Stimulated activated CD8-positive, alpha-beta memory T cell treated with anti-CD3 and anti-CD28 coated beads, Interleukin-7, amount 100 ng/mL, for 24 hours (primary cell): ENCODE measurements around the gene TMEM106C.
"Not testable (repeated sequence)": the region's sequence is repeated elsewhere in the genome, so short reads cannot be mapped to it uniquely, and the experiment has no call there.

Experiments used
- DNase-seq: peaks from one replicate; pipeline ENCODE4 v3.0.0-alpha.2; 2020; ENCODE audit warnings: low read depth

The TMEM106C gene

DNA sequence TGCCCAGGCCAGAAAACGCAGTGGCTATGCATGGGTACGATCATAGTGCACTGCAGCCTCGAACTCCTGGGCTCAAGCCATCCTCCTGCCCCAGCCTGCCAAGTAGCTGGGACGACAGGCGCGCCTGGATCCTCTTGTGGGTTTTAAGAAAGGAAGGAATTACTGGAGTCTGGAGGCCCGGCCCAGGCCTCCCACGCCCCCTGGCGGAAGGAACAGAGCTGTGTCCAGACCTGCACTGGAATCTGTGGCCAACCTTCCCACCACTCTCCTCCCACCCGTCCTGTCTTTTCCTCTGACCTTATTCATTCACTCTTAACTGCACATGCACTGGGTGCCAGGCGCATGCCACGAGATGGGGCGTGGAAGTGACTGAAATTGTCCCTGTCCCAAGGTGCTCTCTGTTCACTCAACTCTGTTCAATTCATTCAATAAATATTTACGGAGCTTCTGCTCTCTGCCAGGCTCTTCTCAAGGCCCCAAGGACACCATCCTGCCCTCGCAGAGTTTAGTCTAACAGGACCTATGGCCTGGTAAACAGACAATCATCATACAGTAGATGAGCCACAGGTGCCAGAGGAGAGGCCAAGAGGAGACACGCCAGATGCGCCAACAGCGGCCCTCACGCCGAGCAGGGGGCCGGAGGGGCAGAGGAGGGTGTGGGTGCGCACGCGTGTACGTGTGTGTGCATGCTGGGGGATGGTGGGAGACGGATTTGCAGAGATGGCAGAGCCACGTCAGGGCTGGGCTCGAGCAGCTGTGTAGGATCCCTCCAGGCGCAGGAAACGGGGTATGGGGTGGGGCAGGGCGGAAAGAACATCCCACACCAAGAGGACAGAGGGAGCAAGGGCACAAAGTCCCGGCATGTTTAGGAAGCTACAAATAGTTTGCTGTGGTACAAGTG, 13.7 kb upstream of the TMEM106C start:
- no peak for DNase-seq

DNA sequence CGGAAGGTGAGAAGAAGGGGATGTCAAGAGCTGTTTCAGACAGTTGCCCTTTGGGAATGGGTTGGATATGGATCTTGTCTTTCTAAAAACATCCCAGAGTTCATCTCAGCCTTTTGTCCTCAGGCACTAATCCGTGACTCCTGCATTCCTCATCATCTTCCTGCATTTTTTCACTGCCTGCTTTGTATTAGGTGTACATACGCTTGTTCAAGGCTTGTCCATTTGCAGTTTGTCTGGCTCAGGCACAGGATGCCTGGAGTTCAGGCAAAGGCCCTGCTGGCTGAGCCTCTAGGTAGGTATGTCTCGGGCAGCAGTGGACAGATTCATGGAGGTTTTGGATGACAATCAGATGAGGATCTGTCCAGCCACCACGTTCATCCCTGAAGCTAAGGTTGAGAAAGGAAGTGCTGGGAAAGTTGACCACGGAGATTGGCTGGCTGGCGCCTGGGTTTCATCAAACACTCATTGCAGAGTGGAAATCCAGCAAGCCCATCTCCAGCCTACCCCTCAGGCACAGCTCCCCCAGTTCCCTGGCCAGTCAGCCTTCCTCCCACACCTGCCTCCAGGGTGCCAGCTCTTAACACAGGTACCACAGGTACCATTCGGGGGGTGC, 12.4 kb upstream of the TMEM106C start:
- no peak for DNase-seq

DNA sequence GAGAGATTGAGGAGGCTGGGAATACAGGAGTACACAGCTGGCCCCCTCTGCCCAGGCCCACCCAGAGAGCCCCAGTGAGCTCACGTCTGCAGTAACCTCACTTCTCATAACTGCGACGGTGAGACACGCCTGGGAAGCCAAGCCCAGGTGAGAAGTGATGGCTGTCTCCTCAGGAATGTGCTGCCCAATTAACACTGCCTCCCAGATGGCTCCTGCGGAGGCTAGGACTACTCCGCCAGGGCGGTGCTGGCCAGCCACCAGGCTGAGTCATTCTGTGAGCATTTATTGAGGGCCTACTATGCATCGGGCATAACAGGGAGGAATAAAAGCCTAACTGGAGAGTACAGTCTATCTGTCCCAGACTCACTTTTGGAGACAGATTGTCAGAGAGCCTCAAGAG, 9.3 kb upstream of the TMEM106C start:
- DNase-seq: no peak

DNA sequence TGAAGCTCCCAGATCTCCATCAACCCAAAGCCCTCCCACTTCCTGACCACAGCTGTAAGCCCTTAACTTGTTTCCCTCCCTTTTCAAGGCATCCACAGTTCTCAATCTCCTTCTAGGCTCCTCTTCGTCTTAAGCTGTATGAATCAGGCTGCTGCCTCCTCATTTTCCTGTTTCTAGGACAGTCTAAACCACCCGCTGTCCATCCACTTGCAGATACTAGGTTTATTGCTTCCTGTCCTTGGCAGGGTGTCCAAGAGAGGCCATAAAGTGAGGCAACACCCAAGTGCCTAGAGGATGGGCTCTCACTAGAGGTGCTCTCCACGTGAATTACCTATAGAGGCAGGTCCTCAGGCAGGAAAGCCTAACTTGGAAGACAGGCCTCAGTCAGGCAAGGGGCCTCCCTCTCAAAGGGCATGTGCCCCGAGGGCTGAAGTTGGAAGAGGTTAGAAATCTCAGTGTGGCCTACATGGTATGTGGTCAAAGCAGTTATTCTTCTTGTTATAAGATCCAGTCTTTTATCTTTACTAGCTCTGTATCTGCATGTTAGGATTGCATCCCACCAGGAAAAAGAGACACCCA, 8.8 kb upstream of the TMEM106C start:
- no peak for DNase-seq

DNA sequence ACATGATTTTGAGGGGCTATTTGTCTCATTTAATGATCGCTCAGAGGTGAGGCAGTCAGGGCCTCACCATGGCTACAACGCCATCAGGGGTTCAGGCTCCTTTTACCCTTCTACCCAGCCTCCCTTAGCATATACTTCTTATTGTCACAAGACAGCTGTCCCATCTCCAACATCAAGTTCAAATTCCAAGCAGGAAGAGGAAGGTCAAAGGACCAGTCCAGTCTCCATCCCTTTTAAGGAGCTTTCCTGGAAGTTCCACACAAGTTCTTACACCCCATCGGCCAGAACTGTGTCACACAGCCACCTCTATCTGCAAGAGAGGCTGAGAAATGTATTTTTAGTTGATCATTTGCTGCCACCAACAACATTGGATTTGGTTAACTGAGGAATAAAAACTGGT, 8.3 kb upstream of the TMEM106C start:
- no peak for DNase-seq

DNA sequence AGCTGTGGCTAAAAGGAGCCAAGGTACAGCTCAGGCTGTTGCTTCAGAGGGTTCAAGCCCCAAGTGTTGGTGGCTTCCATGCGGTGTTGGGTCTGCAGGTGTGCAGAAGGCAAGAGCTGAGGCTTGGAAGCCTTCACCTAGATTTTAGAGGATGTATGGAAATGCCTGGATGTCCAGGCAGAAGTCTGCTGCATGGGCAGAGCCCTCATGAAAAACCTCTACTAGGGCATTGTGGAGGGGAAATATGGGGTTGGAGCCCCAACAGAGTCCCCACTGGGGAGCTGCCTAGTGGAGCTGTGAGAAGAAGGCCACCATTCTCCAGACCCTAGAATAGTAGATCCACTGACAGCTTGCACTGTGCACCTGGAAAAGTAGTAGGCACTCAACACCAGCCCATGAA, 5.7 kb upstream of the TMEM106C start:
- DNase-seq: not testable (repeated sequence)

DNA sequence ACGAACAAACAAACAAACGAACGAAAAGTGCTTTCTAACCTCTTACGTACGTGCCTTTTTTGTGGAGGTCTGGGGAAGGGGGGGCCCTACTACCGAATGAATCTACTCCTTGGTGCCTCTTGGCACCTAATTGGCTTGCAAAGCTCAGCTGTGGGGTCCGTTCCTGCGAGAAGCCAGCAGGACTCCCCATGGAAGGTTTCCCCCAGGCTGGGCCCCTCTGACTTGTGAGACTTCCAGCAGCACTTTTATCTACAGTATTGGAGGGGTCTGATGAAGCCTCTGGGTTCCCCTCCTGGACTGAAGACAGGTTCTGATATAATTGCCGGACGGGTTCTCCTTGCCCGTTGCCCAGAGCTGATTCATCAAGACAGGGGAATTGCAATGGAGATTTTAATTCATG, 1.2 kb upstream of the TMEM106C start:
- no peak for DNase-seq

DNA sequence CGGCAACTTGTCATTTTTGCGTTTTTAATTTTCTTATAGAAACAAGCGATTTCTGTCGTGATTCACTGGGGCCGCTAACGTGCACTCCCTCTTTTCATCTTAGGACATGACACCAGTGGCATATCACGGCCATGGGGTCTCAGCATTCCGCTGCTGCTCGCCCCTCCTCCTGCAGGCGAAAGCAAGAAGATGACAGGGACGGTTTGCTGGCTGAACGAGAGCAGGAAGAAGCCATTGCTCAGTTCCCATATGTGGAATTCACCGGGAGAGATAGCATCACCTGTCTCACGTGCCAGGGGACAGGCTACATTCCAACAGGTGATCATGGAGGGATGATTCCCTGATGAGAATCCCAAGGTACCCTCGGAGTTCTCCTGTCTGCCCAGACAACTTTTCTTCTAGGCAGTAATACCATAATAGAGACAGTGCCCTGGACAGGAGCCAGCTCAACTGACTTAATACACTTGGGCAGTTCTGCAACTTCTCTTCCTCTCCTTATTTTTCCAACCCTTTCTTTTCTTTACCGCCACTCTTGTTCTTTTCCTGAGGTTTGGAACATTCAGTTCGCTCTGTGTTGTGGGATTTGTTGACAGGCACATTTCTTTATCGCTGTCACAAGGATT, 821 bp downstream of the TMEM106C start:
- DNase-seq: no peak

DNA sequence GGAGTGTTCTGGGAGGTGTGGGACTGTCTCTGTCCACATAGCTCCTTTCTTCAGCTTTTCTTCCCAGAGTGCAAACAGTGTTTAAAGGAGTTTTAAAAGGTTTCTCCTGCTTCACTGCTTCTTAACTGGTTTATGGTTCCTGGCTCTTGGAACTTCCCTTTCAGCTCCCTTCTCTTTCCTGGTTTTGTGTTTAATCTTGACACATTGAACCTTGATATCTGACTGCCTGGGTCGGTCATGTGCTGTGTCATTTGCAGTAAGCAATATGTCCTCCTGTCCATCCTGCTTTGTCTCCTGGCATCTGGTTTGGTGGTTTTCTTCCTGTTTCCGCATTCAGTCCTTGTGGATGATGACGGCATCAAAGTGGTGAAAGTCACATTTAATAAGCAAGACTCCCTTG, 2.2 kb downstream of the TMEM106C start:
- DNase-seq: no peak

DNA sequence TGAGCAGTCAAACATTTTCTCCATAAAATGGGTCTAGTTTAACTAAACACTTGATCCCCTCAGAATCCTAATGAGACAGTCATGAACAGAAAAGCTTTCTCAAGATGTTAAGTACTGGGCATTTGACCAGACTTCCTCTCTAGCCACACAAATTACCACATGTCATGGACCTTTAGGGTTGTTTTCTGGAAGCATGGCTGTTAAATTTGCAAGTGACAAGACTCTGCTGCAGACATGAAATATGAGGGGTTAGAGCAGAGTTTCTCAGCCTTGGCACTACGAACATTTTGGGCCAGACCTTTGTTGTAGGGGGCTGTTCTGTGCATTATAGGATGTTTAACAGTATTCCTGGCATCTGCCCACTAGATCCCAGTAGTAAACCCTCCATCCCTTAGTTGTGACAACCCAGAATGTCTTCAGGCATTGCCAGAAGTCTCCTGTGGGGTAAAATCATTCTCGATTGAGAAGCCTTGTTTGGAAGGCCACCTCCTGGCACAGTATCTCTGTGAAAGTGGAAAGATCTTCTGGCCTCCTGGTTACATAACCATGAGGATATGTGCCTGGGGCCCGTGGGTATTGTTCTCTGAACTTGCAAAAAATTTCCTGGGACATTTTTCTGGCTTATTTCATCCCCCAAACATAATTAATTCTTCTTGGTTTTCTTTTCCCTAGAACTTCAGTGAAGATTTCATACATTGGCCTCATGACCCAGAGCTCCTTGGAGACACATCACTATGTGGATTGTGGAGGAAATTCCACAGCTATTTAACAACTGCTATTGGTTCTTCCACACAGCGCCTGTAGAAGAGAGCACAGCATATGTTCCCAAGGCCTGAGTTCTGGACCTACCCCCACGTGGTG, 4.3 kb downstream of the TMEM106C start:
- DNase-seq: no peak

DNA sequence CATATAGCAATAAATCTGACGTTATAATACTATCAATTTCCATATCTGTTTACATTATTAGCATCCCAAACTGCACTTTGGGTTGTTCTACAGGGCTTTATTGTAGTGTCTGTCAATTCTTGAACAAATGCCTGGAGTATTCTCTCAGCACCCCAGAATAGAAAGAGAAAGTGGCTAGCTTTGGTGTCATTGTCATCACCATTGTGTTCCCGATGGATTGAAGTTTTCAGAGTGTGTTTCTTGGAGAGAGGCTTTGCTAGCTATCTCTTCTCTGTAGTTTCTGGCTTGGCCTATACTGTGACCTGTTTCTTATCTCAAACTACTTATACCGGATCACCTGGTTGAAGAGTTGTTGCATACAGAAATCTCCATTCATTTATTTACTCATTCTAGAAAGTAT, 6.4 kb downstream of the TMEM106C start:
- no peak for DNase-seq

DNA sequence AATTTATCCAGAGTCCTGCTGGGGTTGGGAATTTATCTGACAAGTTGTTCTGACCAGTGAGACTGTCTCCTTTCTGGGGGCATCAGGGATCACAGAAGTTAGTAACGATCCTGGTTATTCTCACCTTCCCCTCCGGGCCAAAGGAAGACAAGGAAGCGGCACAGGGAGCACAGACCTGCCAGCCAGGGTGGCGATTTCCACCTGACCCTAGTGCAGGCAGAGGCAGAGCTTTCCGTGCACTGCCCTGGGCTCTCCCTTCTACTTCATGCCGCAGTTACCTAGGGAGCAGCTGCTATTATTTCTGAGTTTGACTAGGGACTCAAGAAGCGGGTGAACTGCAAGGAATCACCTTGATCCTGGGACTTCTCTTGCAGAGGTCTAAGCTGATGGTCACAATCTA, 7.4 kb downstream of the TMEM106C start:
- no peak for DNase-seq

DNA sequence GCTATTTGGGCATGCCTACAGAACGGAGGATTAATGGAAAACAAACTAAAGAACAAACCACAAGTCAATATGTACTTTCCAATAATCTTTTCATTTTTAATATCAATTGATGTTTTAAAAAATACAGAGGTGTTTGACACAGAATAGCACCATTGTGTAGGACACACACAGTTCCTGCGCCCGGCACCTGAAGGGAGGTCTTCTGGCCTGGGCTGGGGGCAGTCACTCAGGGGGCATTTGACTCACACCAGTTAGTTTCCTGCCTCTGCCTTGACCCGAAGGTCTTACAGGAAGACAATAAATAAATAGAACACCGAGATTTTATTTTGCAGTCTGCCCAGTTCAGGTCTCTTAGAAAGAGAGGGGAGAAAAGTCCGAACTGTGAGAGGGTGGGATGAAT, 9.5 kb downstream of the TMEM106C start:
- no peak for DNase-seq

DNA sequence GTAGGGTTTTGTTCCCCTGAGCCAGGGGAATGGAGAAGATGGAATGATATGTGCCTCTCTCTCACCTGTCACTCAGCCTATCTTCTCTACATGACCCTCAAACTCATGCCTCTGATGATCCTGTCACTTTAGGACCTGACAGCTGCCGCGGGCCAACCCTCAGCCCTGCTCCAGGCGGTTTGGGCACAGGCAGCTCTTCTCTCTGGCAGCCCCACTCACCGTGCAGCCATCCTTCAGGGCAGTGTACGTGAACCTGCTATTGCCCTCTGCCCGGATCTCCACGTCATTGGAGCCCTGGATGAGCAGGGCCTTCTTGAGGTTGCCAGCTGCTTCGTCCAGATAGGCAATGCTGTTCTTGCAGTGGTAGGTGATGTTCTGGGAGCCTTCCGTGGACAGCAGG, 10.5 kb downstream of the TMEM106C start:
- DNase-seq: no peak

DNA sequence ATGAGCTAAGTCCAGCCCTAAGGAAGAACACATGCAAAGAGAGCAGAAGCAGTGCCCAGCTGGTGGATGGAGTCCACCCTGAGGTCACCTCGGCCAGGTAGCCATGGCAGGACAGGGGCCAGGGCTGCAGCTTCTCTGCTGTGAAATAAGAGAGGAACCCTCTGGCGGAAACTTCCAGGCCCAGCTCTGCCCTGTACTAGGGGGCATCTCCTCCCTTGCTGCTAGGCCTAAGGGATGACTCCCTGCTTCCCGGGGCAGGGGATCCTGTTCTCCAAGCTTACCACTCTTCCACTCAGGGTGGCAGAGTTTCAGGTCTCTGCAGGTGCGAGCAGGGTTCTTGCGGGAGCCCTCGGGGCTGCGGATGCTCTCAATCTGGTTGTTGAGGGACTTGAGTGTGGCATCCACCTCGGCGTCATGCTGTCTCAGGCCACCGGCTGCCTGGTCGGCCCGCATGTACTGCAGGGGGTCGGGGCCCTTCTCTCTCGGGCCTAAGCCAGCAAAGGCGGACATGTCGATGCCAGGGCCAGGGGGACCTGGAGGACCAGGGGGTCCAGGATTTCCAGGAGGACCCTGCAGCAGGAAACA, 11.7 kb downstream of the TMEM106C start:
- no peak for DNase-seq

DNA sequence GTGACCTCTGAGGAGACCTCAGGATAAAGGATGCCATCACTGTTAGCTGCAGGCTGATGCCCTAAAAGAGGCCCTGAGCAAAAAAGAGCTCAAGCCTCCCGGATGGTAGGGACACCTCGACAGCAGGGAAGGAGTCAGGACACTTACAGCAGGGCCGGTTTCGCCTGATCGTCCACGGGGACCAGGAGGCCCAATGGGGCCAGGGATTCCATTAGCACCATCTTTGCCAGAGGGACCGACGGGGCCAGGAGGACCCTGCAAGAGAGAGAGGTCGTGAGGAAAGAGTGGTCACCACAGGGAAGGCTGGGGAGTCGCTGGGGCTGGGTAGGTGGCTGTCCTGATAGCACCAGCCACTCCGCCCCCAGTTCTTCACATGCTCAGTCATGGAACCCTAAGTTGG, 12.4 kb downstream of the TMEM106C start:
- DNase-seq: no peak

DNA sequence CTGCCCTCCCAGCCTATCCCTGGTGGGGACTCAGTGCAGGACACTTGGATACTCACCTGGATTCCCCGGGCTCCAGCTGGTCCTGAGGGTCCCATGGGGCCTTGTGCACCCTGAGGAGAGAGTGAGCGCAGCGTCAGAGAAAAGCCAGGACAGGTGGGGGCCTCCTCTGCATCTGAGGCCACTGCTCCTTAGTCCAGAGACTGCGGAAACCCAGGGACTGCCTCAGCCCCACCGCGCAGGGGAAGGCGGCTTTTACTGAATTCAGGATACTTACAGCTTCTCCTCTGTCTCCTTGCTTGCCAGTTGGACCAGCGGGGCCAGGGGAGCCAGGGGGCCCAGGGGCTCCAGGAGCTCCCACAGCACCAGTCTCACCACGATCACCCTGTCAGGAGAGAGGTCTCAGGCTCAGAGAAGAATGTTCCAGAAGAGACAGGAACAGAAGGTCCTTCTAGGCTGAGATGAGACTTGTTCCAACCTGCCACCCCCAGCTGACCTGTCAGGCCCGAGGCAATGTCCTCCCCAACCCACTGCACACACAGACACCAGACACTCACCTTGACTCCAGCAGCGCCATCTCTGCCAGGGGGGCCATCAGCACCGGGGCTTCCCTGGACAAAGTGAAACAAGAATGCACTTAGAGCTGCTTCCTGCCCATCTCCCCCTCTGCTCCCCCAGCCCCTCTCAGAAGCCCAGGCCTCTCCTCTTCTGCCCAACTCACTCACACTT, 13.8 kb downstream of the TMEM106C start:
- DNase-seq: no peak

DNA sequence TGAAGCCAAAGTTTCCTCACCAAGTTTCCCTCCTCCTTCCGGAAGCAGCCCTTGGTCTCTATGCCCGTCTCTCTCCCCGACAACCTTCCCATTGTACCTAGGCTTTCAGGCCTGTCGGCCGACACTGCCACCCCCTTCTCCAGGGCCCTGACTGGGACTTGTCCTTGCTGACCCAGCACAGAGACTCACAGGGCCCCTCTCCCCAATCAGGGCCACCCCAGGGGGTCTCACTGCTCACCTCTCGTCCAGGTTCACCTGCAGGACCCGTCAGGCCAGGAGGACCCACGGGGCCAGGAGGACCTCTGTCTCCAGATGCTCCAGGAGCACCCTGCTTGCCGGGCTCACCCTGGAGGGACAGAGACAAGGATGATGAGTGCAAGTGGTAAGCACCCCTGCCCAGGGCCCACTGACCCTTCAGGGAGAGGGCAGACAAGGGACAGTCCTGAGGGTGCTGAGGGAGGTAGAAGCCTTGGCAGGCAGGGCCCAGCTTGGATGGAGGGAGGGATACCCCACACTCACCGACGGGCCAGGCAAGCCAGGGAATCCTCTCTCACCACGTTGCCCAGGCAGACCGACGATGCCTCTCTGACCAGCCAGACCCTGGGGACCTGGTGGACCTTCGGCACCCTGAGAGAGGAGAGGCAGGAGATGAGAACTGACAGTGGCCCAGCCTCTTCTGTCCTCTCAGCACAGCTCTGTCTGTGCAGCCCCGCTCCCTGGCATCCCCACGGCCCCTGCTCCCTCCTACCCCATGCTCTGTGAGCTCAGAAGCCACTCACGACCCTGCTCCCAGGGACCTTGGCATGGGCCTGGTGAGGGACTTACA, 14.6 kb downstream of the TMEM106C start:
- DNase-seq: no peak

DNA sequence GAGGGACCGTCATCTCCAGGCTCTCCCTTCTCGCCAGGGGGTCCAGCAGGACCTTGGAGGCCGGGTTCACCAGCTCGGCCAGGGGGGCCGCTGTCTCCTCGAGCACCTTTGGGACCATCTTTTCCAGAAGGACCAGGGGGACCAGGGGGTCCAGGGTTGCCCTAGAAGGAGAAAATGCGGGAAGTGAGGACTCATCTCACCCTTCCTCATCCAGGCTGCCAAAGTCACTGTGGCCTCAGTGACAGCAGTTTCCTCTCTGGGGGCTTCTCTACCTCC, 15.1 kb downstream of the TMEM106C start:
- DNase-seq: no peak

DNA sequence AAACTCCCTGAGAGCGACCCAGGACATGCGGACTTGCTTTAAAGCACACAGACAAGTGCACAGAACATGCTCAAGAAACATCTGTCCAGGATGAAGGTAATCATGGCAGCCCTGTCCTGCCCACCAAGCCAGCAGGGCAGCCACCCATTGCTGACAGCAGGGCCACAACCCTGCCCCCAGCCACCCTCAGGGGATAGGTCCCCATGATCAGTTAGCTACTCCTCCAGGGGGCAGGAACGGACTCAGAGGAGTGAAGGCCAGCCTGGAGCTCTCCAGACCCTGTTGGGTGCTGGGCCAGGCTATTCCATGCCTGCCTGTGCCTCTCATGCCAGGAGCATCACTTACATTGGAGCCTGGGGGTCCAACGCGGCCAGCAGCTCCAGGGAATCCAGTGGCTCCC, 15.8 kb downstream of the TMEM106C start:
- no peak for DNase-seq
